HepG2 (cell line): ENCODE results near the gene ST6GALNAC2. TPM values are rescaled to one million over a fixed set of nuclear protein-coding genes. Genes with fewer than 3 reads are reported as not detected.

Source experiments
- polyA plus RNA-seq, 8 experiments: library from polyadenylated mRNA; depleted of rRNA in 3 of 8; stranded (reverse) in 7 of 8; unstranded in 1 of 8; fragments of >200 nt; fragmentation: Illumina TruSeq in 4 of 8; extraction: Trizol in 4 of 8; gene quantifications; 2 replicates each; pipeline versions ENCODE4 v1.2.1 to v1.2.3, GENCODE V29; 2011 to 2016; ENCODE audit warnings: low read depth in 4 of 8, missing spikeins in 1 of 8, mixed read lengths in 1 of 8; ENCODE audit not compliant: insufficient read depth in 1 of 8
- small RNA-seq, 3 experiments: library from RNA; depleted of rRNA; stranded (forward); fragments of <200 nt; gene quantifications; one replicate each; pipeline ENCODE3, GENCODE V24; 2012; ENCODE audit warnings: low read depth in 2 of 3, low replicate concordance in 1 of 3; ENCODE audit not compliant: insufficient read length in 3 of 3, insufficient read depth in 2 of 3
- total RNA-seq, 5 experiments: library from RNA; depleted of rRNA; stranded (reverse); fragments of >200 nt; fragmentation: Illumina TruSeq; extraction: Trizol; gene quantifications; 2 replicates each; pipeline ENCODE4 v1.2.3, GENCODE V29; 2016; ENCODE audit warnings: low read depth in 1 of 5

ST6GALNAC2 gene
- total and polyA plus RNA-seq, 2 of the 13 experiments (the other 11 are each of a cell fraction or from before 2014, with no cell fraction given): 0.12 to 0.49 TPM

Small RNA genes lying within 50 kb of the gene (small RNA-seq; reads per million reads assigned to genes)
- gene AC015802.2 (0 reads per million in 3 experiments), gene SNORD1A (0 reads per million in 3 experiments), gene SNORD1B (3,078 to 26,351 (median 14,359) reads per million in 3 experiments)

Other genes starting within 250 kb of the ST6GALNAC2 start
- 91.1 and 115 TPM in 2 replicates for gene PRPSAP1, start 231.9 kb downstream of the ST6GALNAC2 start, total RNA-seq (2016; rRNA removed; fragmentation: Illumina TruSeq; extraction: Trizol)
- gene PRPSAP1, start 231.9 kb downstream of the ST6GALNAC2 start, polyA plus RNA-seq (2011; rRNA removed): 314 and 325 TPM in 2 replicates
- 111 and 160 TPM in 2 replicates for gene SPHK1, start 201.3 kb downstream of the ST6GALNAC2 start, total RNA-seq (2016; rRNA removed; fragmentation: Illumina TruSeq; extraction: Trizol)
- 129 and 137 TPM in 2 replicates for gene SPHK1, start 201.3 kb downstream of the ST6GALNAC2 start, polyA plus RNA-seq (2011; rRNA removed)
- gene UBE2O, start 132.7 kb downstream of the ST6GALNAC2 start, total RNA-seq (2016; rRNA removed; fragmentation: Illumina TruSeq; extraction: Trizol): 21.5 and 22.3 TPM in 2 replicates
- 23.5 and 30.4 TPM in 2 replicates for gene UBE2O, start 132.7 kb downstream of the ST6GALNAC2 start, polyA plus RNA-seq (2011; rRNA removed)
- not detected in 2 replicates for gene AANAT, start 118.3 kb downstream of the ST6GALNAC2 start, total RNA-seq (2016; rRNA removed; fragmentation: Illumina TruSeq; extraction: Trizol)
- gene AANAT, start 118.3 kb downstream of the ST6GALNAC2 start, polyA plus RNA-seq (2011; rRNA removed): 0.03 and 0.07 TPM in 2 replicates
- gene RHBDF2, start 84.4 kb downstream of the ST6GALNAC2 start, total RNA-seq (2016; rRNA removed; fragmentation: Illumina TruSeq; extraction: Trizol): 4.2 and 7.8 TPM in 2 replicates
- 24.2 and 27.6 TPM in 2 replicates for gene RHBDF2, start 84.4 kb downstream of the ST6GALNAC2 start, polyA plus RNA-seq (2011; rRNA removed)
- 27.1 and 28.9 TPM in 2 replicates for gene CYGB, start 48.2 kb downstream of the ST6GALNAC2 start, total RNA-seq (2016; rRNA removed; fragmentation: Illumina TruSeq; extraction: Trizol)
- gene CYGB, start 48.2 kb downstream of the ST6GALNAC2 start, polyA plus RNA-seq (2011; rRNA removed): 18.9 and 23.3 TPM in 2 replicates
- gene PRCD, start 45.8 kb downstream of the ST6GALNAC2 start, total RNA-seq (2016; rRNA removed; fragmentation: Illumina TruSeq; extraction: Trizol): 0.52 TPM in 1 of 2 replicates, not detected in the other
- gene PRCD, start 45.8 kb downstream of the ST6GALNAC2 start, polyA plus RNA-seq (2011; rRNA removed): 0.35 and 0.51 TPM in 2 replicates
- gene ST6GALNAC1, start 57.9 kb upstream of the ST6GALNAC2 start, total RNA-seq (2016; rRNA removed; fragmentation: Illumina TruSeq; extraction: Trizol): not detected in 2 replicates
- not detected in 2 replicates for gene ST6GALNAC1, start 57.9 kb upstream of the ST6GALNAC2 start, polyA plus RNA-seq (2011; rRNA removed)
- gene MXRA7, start 125.1 kb upstream of the ST6GALNAC2 start, total RNA-seq (2016; rRNA removed; fragmentation: Illumina TruSeq; extraction: Trizol): 28.0 and 44.8 TPM in 2 replicates
- gene MXRA7, start 125.1 kb upstream of the ST6GALNAC2 start, polyA plus RNA-seq (2011; rRNA removed): 112 and 139 TPM in 2 replicates
- 41.0 and 49.1 TPM in 2 replicates for gene JMJD6, start 140.7 kb upstream of the ST6GALNAC2 start, total RNA-seq (2016; rRNA removed; fragmentation: Illumina TruSeq; extraction: Trizol)
- 33.6 and 36.0 TPM in 2 replicates for gene JMJD6, start 140.7 kb upstream of the ST6GALNAC2 start, polyA plus RNA-seq (2011; rRNA removed)
- 39.7 and 39.9 TPM in 2 replicates for gene METTL23, start 141.0 kb upstream of the ST6GALNAC2 start, total RNA-seq (2016; rRNA removed; fragmentation: Illumina TruSeq; extraction: Trizol)
- 85.4 and 104 TPM in 2 replicates for gene METTL23, start 141.0 kb upstream of the ST6GALNAC2 start, polyA plus RNA-seq (2011; rRNA removed)
- gene SRSF2, start 151.5 kb upstream of the ST6GALNAC2 start, total RNA-seq (2016; rRNA removed; fragmentation: Illumina TruSeq; extraction: Trizol): 249 and 319 TPM in 2 replicates
- 306 and 308 TPM in 2 replicates for gene SRSF2, start 151.5 kb upstream of the ST6GALNAC2 start, polyA plus RNA-seq (2011; rRNA removed)
- gene MFSD11, start 152.3 kb upstream of the ST6GALNAC2 start, total RNA-seq (2016; rRNA removed; fragmentation: Illumina TruSeq; extraction: Trizol): 19.4 and 36.3 TPM in 2 replicates
- 25.2 and 26.1 TPM in 2 replicates for gene MFSD11, start 152.3 kb upstream of the ST6GALNAC2 start, polyA plus RNA-seq (2011; rRNA removed)